ENCODE measurements around the gene LYPD8. TPM values are rescaled to one million over a fixed set of nuclear protein-coding genes. Genes with fewer than 3 reads are reported as not detected.
"Not testable (repeated sequence)": the region's sequence is repeated elsewhere in the genome, so short reads cannot be mapped to it uniquely, and the experiment has no call there.

The LYPD8 gene, protein sequence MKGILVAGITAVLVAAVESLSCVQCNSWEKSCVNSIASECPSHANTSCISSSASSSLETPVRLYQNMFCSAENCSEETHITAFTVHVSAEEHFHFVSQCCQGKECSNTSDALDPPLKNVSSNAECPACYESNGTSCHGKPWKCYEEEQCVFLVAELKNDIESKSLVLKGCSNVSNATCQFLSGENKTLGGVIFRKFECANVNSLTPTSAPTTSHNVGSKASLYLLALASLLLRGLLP
- not detected in 2 replicates for polyA plus RNA-seq (2011; rRNA removed)
- polyA minus RNA-seq (2011; rRNA and poly(A)+ RNA removed) = not detected in 2 replicates

DNA sequence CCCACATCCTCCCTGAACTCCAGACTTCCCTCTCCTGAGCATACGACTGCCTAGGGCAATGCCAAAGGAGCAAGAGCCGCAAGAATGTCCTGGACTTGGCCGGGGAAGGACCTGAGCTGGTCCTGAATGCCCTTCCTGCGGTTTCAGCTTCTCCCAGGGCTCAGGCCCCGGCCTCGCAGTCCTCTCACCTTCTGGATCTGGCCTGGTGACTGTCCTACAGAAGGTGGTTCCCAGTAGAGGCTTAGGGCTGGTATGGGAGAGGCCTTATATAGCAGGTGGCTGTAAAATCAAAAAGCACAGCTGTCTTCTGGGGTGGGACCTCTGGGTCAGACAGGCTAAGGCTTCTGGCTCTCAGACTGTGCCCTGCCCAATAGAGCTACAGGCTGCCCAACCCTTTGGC is at the start of gene LYPD8:
LYPD8 (minus strand) TSS at position 243 of the 400 bp plus-strand sequence. CDS start 4,678 bp downstream, outside the sequence.
- DNase-seq (ENCODE audit: low read depth, low spot score) = no peak

DNA sequence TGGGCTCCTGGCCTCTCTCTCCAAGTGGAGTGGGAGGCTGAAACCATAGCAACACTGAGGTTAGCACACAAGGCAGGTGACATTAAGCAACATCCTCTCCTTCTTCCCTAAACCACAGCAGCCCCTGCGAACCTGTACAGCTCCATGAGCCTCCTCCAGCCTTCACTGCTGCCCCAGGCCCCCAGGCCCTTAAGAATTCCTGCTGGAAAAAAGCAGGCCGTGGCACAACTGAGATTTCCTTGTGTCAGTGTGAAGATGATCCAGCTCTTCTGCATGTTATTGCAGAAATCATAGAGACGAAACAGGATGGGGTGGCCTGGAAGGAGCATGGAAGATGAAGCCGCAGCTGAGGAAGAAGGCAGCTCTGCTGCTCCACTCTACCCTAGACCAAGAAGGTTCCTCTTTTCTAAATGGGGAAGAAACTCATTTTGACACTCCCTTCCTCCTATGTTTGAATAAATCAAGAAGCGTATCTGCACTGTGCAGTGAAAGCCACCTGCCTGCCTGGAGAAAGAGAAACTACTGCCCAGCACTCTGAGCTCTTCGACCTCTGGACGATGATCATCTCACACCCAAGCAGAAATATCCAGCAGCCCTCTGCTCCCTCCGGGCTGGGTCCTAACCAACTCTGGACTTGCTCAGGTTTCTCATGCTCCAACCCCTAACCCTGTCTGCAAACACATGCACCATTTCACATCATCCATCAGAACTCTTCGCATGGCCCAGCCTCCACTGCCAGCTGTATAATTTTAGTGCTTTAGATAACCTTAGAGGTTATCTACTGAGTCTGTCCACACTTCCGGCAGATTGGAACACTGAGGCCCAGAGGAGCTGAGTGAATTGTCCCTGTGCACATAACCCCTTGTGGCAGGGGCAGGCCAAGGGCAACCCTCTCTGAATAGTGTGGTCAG is 49.5 kb upstream of the LYPD8 start:
- Histone ChIP-seq H3K27ac (ENCODE audit: low read depth, low read length) (no peak overlapping the region), H3K4me3 (ENCODE audit: low read depth, low read length) (no peak overlapping the region), H3K27me3 (ENCODE audit: control insufficient read depth, insufficient read depth, low read length) (peaks cover 4% of the 10 kb centered on the region), H3K9me3 (ENCODE audit: control insufficient read depth, insufficient read depth, low read length) (no peaks in the 10 kb centered on the region)
- POLR2A ChIA-PET = no interaction called here
- TF ChIP-seq, protein P1, sequence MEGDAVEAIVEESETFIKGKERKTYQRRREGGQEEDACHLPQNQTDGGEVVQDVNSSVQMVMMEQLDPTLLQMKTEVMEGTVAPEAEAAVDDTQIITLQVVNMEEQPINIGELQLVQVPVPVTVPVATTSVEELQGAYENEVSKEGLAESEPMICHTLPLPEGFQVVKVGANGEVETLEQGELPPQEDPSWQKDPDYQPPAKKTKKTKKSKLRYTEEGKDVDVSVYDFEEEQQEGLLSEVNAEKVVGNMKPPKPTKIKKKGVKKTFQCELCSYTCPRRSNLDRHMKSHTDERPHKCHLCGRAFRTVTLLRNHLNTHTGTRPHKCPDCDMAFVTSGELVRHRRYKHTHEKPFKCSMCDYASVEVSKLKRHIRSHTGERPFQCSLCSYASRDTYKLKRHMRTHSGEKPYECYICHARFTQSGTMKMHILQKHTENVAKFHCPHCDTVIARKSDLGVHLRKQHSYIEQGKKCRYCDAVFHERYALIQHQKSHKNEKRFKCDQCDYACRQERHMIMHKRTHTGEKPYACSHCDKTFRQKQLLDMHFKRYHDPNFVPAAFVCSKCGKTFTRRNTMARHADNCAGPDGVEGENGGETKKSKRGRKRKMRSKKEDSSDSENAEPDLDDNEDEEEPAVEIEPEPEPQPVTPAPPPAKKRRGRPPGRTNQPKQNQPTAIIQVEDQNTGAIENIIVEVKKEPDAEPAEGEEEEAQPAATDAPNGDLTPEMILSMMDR (IDR thresholded peaks at IDR 0.05; ENCODE audit: low read depth, low read length) = no peak
- no peak for DNase-seq (ENCODE audit: low read depth, low spot score)
- CTCF ChIA-PET = interaction anchor here (0.6 to 1.3 kb wide), 3 partner anchors 14 to 183 kb away, joined by 4 to 5 read pairs (median 4); no protein-coding TSS in a partner anchor

More for the DNA sequence above, at the start of gene LYPD8:
- ChIA-PET CTCF (no interaction called here), POLR2A (no interaction called here)
- TF ChIP-seq, protein P1 (IDR thresholded peaks at IDR 0.05; ENCODE audit: low read depth, low read length) = no peak
- peaks cover 55% of the 10 kb centered on the region for H3K9me3 ChIP-seq (ENCODE audit: control insufficient read depth, insufficient read depth, low read length)
- H3K27ac ChIP-seq (ENCODE audit: low read depth, low read length) = no peak within 1 kb of the TSS
- H3K4me3 ChIP-seq (ENCODE audit: low read depth, low read length) = no peak within 1 kb of the TSS
- no peaks in the 10 kb centered on the region for H3K27me3 ChIP-seq (ENCODE audit: control insufficient read depth, insufficient read depth, low read length)

DNA sequence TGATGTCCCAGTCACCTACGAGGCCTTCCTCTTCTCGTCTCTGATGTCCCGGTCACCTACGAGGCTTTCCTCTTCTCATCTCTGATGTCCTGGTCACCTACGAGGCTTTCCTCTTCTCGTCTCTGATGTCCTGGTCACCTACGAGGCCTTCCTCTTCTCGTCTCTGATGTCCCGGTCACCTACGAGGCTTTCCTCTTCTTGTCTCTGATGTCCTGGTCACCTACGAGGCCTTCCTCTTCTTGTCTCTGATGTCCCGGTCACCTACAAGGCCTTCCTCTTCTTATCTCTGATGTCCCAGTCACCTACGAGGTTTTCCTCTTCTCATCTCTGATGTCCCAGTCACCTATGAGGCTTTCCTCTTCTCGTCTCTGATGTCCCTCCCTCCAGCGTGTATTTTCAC is 47.9 kb upstream of the LYPD8 start:
- DNase-seq (ENCODE audit: low read depth, low spot score); POLR2A ChIA-PET; CTCF ChIA-PET; H3K27ac ChIP-seq (ENCODE audit: low read depth, low read length); H3K9me3 ChIP-seq (ENCODE audit: control insufficient read depth, insufficient read depth, low read length); H3K4me3 ChIP-seq (ENCODE audit: low read depth, low read length); H3K27me3 ChIP-seq (ENCODE audit: control insufficient read depth, insufficient read depth, low read length): not testable (repeated sequence)

DNA sequence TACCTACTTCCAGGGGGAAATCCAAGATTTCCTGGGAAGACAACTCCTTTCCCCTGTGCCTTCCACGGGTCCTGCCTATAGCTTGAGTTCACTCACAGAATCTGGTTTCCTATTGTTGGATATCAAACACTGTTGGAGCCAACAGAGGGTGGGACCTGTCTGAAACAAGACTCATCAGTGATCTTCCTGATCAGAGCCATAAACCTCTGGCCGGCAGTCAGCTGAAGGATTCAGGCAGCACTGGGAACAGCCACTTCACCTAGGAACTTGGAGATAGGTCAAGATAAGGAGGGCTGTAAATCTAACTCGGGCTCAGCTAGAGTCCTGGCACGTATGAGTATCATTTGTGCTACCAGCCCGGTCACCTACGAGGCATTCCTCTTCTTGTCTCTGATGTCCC is 46.9 kb upstream of the LYPD8 start:
- ChIA-PET CTCF (no interaction called here), POLR2A (no interaction called here)
- Histone ChIP-seq H3K9me3 (ENCODE audit: control insufficient read depth, insufficient read depth, low read length) (no peaks in the 10 kb centered on the region), H3K27me3 (ENCODE audit: control insufficient read depth, insufficient read depth, low read length) (peaks cover 4% of the 10 kb centered on the region), H3K27ac (ENCODE audit: low read depth, low read length) (no peak overlapping the region), H3K4me3 (ENCODE audit: low read depth, low read length) (no peak overlapping the region)
- no peak for DNase-seq (ENCODE audit: low read depth, low spot score)
- TF ChIP-seq, protein P1 (IDR thresholded peaks at IDR 0.05; ENCODE audit: low read depth, low read length) = no peak

DNA sequence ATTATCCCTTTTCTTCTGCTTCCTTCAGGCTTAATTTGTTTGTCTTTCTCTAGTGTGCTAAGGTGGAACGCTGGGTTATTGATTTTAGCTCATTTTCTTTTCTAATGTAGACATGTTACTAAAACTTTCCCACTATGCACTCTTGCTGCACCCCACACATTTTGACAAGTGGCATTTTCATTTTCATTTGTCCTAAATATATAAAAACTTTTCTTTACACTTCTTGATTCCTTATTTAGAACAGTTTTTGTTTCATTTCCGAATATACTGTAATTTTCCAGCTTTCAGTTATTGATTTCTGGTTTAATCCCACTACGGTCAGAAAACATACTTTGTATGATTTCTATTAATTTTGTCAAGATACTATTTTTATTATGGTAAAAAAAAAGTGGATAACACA is 44.9 kb upstream of the LYPD8 start:
- Histone ChIP-seq H3K9me3 (ENCODE audit: control insufficient read depth, insufficient read depth, low read length) (no peaks in the 10 kb centered on the region), H3K27ac (ENCODE audit: low read depth, low read length) (no peak overlapping the region), H3K4me3 (ENCODE audit: low read depth, low read length) (no peak overlapping the region), H3K27me3 (ENCODE audit: control insufficient read depth, insufficient read depth, low read length) (peaks cover 3% of the 10 kb centered on the region)
- ChIA-PET CTCF (no interaction called here), POLR2A (no interaction called here)
- TF ChIP-seq, protein P1 (IDR thresholded peaks at IDR 0.05; ENCODE audit: low read depth, low read length) = no peak
- no peak for DNase-seq (ENCODE audit: low read depth, low spot score)

Measured in AG04450 (cell line).